DND-41 (cell line): ENCODE measurements around the gene EPB41L4A.

Experiments
- ATAC-seq: fragments of 200-7000 bp; cut with Tn5 transposase; 3 replicates; pipeline ENCODE4 v1.9.1; 2021; ENCODE audit warnings: low read depth; ENCODE audit not compliant: insufficient read depth
- DNase-seq: peaks from one replicate; pipeline ENCODE4 v3.0.0-alpha.2; 2020
- H2AFZ ChIP-seq: 2 replicates; pipeline ENCODE4 v1.6.0; 2012; ENCODE audit warnings: low read depth, low read length
- H3K27ac ChIP-seq: 2 replicates; pipeline ENCODE4 v1.5.1; 2012; ENCODE audit warnings: low read length, inconsistent platforms
- H3K27me3 ChIP-seq: fragments of 200-600 bp; sonication (generic); 2 replicates; pipeline ENCODE4 v1.6.0; 2012; ENCODE audit warnings: low read length, mild to moderate bottlenecking, inconsistent platforms; ENCODE audit not compliant: insufficient read depth, poor library complexity
- H3K36me3 ChIP-seq: 2 replicates; pipeline ENCODE4 v1.5.1; 2012; ENCODE audit warnings: low read length, inconsistent platforms; ENCODE audit not compliant: insufficient read depth
- H3K4me1 ChIP-seq: 2 replicates; pipeline ENCODE4 v1.5.1; 2012; ENCODE audit warnings: mild to moderate bottlenecking, low read length; ENCODE audit not compliant: insufficient read depth
- H3K4me2 ChIP-seq: 2 replicates; pipeline ENCODE4 v1.6.0; 2012; ENCODE audit warnings: mild to moderate bottlenecking, moderate library complexity, low read length, inconsistent platforms; ENCODE audit not compliant: insufficient read depth
- H3K4me3 ChIP-seq, 2 experiments: fragments of 200-600 bp in 1 of 2; shearing (Covaris generic) in 1 of 2; 2 replicates each; pipeline ENCODE4 v1.5.1; 2012 to 2016; ENCODE audit warnings: inconsistent platforms in 2 of 2, low read length in 2 of 2, mild to moderate bottlenecking in 2 of 2, low read depth in 1 of 2, moderate library complexity in 1 of 2
- H3K79me2 ChIP-seq: 2 replicates; pipeline ENCODE4 v1.6.0; 2012; ENCODE audit warnings: low read length, inconsistent platforms; ENCODE audit not compliant: insufficient read depth
- H3K9ac ChIP-seq: 2 replicates; pipeline ENCODE4 v1.6.0; 2012; ENCODE audit warnings: low read depth, mild to moderate bottlenecking, inconsistent platforms, low read length, moderate library complexity
- H3K9me3 ChIP-seq: 2 replicates; pipeline ENCODE4 v1.5.1; 2012; ENCODE audit warnings: low read length, moderate library complexity, mild to moderate bottlenecking, inconsistent platforms; ENCODE audit not compliant: insufficient read depth, severe bottlenecking
- H4K20me1 ChIP-seq: 2 replicates; pipeline ENCODE4 v1.6.0; 2012; ENCODE audit warnings: low read length; ENCODE audit not compliant: insufficient read depth
- EZH2 ChIP-seq: IDR thresholded peaks from 3 replicates; pipeline ENCODE4 v1.6.1; 2012; ENCODE audit warnings: borderline replicate concordance, low read depth, mild to moderate bottlenecking, moderate library complexity, low read length, inconsistent platforms; ENCODE audit not compliant: severe bottlenecking
- TF ChIP-seq, protein P1 (sequence below): IDR thresholded peaks from 2 replicates; pipeline ENCODE4 v1.5.1; 2012; ENCODE audit warnings: borderline replicate concordance, low read length, moderate library complexity, mild to moderate bottlenecking; ENCODE audit not compliant: poor library complexity, severe bottlenecking; ENCODE audit errors: extremely low read depth

EPB41L4A gene

DNA sequence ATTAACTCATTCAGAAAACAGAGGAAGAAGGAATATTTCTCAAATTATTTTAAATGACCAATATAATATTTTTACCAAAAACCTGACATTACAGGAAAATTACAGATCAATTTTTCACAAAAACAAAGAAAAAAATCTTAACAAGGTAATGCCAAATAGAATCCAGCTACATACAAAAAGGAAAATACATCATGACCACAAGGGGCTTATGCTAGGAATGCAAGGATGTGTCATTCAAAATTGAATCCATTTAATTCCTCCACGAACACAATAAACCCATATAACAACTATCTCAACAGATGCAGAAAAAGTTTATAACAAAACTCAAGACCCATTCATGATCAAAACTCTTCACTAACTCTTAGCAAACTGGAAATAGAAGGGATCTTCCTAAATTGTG lies 239.8 kb downstream of the EPB41L4A start:
- H3K9ac ChIP-seq = no peak overlapping the region
- TF ChIP-seq EZH2 = no peak
- TF ChIP-seq, protein P1, sequence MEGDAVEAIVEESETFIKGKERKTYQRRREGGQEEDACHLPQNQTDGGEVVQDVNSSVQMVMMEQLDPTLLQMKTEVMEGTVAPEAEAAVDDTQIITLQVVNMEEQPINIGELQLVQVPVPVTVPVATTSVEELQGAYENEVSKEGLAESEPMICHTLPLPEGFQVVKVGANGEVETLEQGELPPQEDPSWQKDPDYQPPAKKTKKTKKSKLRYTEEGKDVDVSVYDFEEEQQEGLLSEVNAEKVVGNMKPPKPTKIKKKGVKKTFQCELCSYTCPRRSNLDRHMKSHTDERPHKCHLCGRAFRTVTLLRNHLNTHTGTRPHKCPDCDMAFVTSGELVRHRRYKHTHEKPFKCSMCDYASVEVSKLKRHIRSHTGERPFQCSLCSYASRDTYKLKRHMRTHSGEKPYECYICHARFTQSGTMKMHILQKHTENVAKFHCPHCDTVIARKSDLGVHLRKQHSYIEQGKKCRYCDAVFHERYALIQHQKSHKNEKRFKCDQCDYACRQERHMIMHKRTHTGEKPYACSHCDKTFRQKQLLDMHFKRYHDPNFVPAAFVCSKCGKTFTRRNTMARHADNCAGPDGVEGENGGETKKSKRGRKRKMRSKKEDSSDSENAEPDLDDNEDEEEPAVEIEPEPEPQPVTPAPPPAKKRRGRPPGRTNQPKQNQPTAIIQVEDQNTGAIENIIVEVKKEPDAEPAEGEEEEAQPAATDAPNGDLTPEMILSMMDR = no peak
- H3K4me3 ChIP-seq = no peak overlapping the region
- peaks cover 3% of the 10 kb centered on the region; the same call in 1 of the 2 replicates for H3K4me1 ChIP-seq
- H4K20me1 ChIP-seq = no peaks in the 10 kb centered on the region
- H3K27me3 ChIP-seq = peaks cover 7% of the 10 kb centered on the region
- no peak overlapping the region for H2AFZ ChIP-seq
- H3K36me3 ChIP-seq = no peaks in the 10 kb centered on the region
- no peak overlapping the region for H3K27ac ChIP-seq
- DNase-seq (no peak), ATAC-seq (no peak)
- no peaks in the 10 kb centered on the region for H3K9me3 ChIP-seq
- no peak overlapping the region for H3K4me2 ChIP-seq
- no peaks in the 10 kb centered on the region for H3K79me2 ChIP-seq

DNA sequence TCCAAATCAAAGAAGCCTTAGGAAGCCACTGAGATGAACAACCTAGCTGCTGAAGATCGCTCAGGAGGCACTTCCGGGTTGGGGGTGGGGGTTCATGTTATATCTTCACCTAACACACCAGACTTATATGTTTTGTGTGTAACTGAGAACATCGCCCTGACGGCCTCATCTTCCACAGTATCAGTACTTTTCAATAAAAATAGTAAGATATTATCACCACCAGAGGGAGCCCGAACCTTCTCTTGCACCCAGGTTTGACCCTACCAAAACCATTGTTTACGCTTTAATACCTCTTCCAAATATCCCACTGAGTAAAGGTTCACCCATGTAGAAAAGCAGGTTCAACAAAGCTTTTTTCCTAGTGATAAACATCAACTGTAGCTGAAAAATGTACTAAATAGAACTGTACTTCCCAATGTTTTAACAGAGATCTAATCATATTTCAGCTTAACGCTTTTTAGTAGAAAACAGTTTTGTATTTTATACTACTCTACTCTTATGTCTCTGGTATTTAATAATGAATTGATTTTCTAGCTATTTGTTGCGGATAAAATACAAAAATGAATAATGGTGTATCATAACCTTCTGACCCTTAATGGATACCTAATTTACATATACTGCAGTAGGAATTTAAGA lies 244.0 kb downstream of the EPB41L4A start:
- no peaks in the 10 kb centered on the region for H3K27me3 ChIP-seq
- DNase-seq = peak; percentile 52
- no peak overlapping the region for H3K4me3 ChIP-seq
- ATAC-seq = peak; percentile 84
- 0 out of 2 replicates have a peak overlapping the region, but pooled peaks have one; percentile 6 for H3K4me2 ChIP-seq
- no peak overlapping the region for H3K9ac ChIP-seq
- TF ChIP-seq EZH2 = no peak
- TF ChIP-seq, protein P1 = peak; percentile 71
- no peaks in the 10 kb centered on the region for H4K20me1 ChIP-seq
- no peaks in the 10 kb centered on the region for H3K36me3 ChIP-seq
- H2AFZ ChIP-seq = no peak overlapping the region
- no peaks in the 10 kb centered on the region for H3K9me3 ChIP-seq
- no peak overlapping the region for H3K27ac ChIP-seq
- peaks cover 3% of the 10 kb centered on the region; the same call in 1 of the 2 replicates for H3K4me1 ChIP-seq
- H3K79me2 ChIP-seq = no peaks in the 10 kb centered on the region

DNA sequence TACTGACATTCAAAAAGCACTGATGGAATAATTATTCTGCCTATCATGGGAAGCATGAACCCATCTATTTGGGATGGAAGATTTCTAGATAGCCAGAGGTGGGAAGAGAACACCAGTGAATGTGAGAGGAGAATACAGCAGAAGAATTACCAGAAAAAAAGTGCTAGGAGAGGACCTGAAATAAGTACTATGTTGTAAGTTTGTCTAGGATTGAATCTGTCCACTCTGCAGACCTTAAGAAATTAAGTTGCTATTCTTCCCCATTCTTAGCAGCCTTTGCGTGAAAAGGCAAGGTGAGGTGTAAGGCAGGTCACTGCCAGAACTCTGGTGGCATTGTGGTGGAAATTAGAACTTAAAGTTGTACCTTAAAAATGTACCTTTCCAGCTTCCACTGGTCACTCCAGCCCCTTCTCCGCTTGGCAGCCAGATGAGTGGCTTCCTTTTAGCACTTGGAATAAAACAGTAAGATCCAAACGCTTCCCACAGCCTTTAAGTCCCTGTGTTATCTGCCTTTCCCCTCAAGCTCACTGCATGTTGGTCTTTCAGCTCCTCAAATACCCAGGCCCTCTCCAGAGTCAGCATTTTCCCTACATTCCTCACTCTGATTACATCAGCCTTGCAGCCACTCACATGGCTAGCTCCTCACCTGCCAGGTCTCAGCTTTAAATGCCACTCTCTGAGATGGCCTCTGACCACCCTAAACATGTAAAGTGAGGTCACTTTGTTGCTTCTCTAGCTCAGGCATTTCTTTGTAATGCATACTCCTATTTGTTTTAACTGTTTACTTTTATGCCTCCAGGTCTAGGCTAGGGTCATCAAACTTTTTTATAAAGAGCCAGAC lies 253.0 kb downstream of the EPB41L4A start:
- Histone ChIP-seq H3K27ac (no peak overlapping the region), H3K36me3 (peaks cover 54% of the 10 kb centered on the region), H3K79me2 (peaks cover 20% of the 10 kb centered on the region), H4K20me1 (peaks cover 12% of the 10 kb centered on the region; the same call in 1 of the 2 replicates), H3K27me3 (no peaks in the 10 kb centered on the region), H3K9me3 (no peaks in the 10 kb centered on the region), H3K4me2 (no peak overlapping the region), H2AFZ (no peak overlapping the region), H3K4me3 (no peak overlapping the region), H3K9ac (no peak overlapping the region), H3K4me1 (peaks cover 19% of the 10 kb centered on the region)
- ATAC-seq (0 out of 3 replicates have a peak, but pooled peaks have one; percentile 12), DNase-seq (no peak)
- TF ChIP-seq EZH2 = no peak
- TF ChIP-seq, protein P1 = no peak
